Measurements from ENCODE around the gene TESK2.

GRCh38 chr1:45345014-45345413 is 145.9 kb downstream of the TESK2 start:
- TF ChIP-seq, protein P1, sequence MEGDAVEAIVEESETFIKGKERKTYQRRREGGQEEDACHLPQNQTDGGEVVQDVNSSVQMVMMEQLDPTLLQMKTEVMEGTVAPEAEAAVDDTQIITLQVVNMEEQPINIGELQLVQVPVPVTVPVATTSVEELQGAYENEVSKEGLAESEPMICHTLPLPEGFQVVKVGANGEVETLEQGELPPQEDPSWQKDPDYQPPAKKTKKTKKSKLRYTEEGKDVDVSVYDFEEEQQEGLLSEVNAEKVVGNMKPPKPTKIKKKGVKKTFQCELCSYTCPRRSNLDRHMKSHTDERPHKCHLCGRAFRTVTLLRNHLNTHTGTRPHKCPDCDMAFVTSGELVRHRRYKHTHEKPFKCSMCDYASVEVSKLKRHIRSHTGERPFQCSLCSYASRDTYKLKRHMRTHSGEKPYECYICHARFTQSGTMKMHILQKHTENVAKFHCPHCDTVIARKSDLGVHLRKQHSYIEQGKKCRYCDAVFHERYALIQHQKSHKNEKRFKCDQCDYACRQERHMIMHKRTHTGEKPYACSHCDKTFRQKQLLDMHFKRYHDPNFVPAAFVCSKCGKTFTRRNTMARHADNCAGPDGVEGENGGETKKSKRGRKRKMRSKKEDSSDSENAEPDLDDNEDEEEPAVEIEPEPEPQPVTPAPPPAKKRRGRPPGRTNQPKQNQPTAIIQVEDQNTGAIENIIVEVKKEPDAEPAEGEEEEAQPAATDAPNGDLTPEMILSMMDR (conservative IDR thresholded peaks at IDR 0.05; ENCODE audit: low read length), result no peak
- TF ChIP-seq EZH2phosphoT487 (IDR thresholded peaks at IDR 0.05; ENCODE audit: borderline replicate concordance, low read depth, low read length), result no peak

Data from OCI-LY7 (cell line).